H9 (cell line): ENCODE data around the gene PRSS38. TPM values are rescaled to one million over a fixed set of nuclear protein-coding genes. Genes with fewer than 3 reads are reported as not detected.

ENCODE experiments used
- DNase-seq: peaks from one replicate; pipeline ENCODE4 v3.0.0-alpha.2; 2017
- H2AFZ ChIP-seq: one replicate; pipeline ENCODE4 v1.6.1; 2013; ENCODE audit warnings: mild to moderate bottlenecking, low read length, control low read depth, moderate library complexity
- H2AK5ac ChIP-seq: 2 replicates; pipeline ENCODE4 v1.6.1; 2013; ENCODE audit warnings: low read length, control low read depth, mixed read lengths; ENCODE audit not compliant: insufficient read length
- H2BK120ac ChIP-seq: one replicate; pipeline ENCODE4 v1.6.1; 2013; ENCODE audit warnings: low read depth, mild to moderate bottlenecking, low read length, control low read depth, inconsistent platforms; ENCODE audit not compliant: poor library complexity, severe bottlenecking
- H2BK12ac ChIP-seq: 2 replicates; pipeline ENCODE4 v1.6.1; 2013; ENCODE audit warnings: low read length, control low read depth, mixed read lengths, low read depth; ENCODE audit not compliant: insufficient read length
- H2BK15ac ChIP-seq: 2 replicates; pipeline ENCODE4 v1.6.1; 2013; ENCODE audit warnings: low read depth, low read length, control low read depth
- H2BK20ac ChIP-seq: one replicate; pipeline ENCODE4 v1.6.1; 2013; ENCODE audit warnings: low read depth, mild to moderate bottlenecking, low read length, control low read depth, inconsistent platforms; ENCODE audit not compliant: poor library complexity, severe bottlenecking
- H2BK5ac ChIP-seq: 2 replicates; pipeline ENCODE4 v1.6.1; 2013; ENCODE audit warnings: low read length, control low read depth, mixed read lengths; ENCODE audit not compliant: insufficient read length
- H3K14ac ChIP-seq: 2 replicates; pipeline ENCODE4 v1.6.1; 2013; ENCODE audit warnings: low read length, control low read depth; ENCODE audit not compliant: insufficient read depth
- H3K18ac ChIP-seq: 2 replicates; pipeline ENCODE4 v1.6.1; 2013; ENCODE audit warnings: low read depth, mild to moderate bottlenecking, mixed read lengths, low read length, control low read depth; ENCODE audit not compliant: insufficient read length
- H3K23ac ChIP-seq: 2 replicates; pipeline ENCODE4 v1.6.1; 2013; ENCODE audit warnings: low read length, control low read depth, mixed read lengths, low read depth; ENCODE audit not compliant: insufficient read length
- H3K23me2 ChIP-seq: 2 replicates; pipeline ENCODE4 v1.6.1; 2013; ENCODE audit warnings: low read depth, mild to moderate bottlenecking, mixed read lengths, low read length, control low read depth; ENCODE audit not compliant: insufficient read length, poor library complexity, severe bottlenecking
- H3K27ac ChIP-seq: 2 replicates; pipeline ENCODE4 v1.5.1; 2013; ENCODE audit warnings: low read length, control low read depth, mixed read lengths, low read depth; ENCODE audit not compliant: insufficient read length
- H3K27me3 ChIP-seq: 2 replicates; pipeline ENCODE4 v1.6.1; 2013; ENCODE audit warnings: low read length, control low read depth, inconsistent platforms; ENCODE audit not compliant: insufficient read depth
- H3K4ac ChIP-seq: 2 replicates; pipeline ENCODE4 v1.6.1; 2013; ENCODE audit warnings: low read depth, mild to moderate bottlenecking, control low read depth, inconsistent platforms, low read length, moderate library complexity
- H3K4me1 ChIP-seq: 2 replicates; pipeline ENCODE4 v1.6.1; 2013; ENCODE audit warnings: low read length, control low read depth, inconsistent platforms; ENCODE audit not compliant: insufficient read depth
- H3K4me2 ChIP-seq: 2 replicates; pipeline ENCODE4 v1.6.1; 2013; ENCODE audit warnings: low read length, control low read depth, mixed read lengths; ENCODE audit not compliant: insufficient read length, insufficient read depth
- H3K56ac ChIP-seq: 2 replicates; pipeline ENCODE4 v1.6.1; 2013; ENCODE audit warnings: low read depth, mild to moderate bottlenecking, mixed read lengths, low read length, control low read depth; ENCODE audit not compliant: insufficient read length
- H3K79me1 ChIP-seq: 2 replicates; pipeline ENCODE4 v1.6.1; 2013; ENCODE audit warnings: low read depth, mild to moderate bottlenecking, moderate library complexity, low read length, control low read depth, inconsistent platforms; ENCODE audit not compliant: insufficient read depth, poor library complexity, severe bottlenecking
- H3K79me2 ChIP-seq: 2 replicates; pipeline ENCODE4 v1.6.1; 2013; ENCODE audit warnings: low read length, control low read depth, inconsistent platforms; ENCODE audit not compliant: insufficient read depth
- H3K9ac ChIP-seq: 2 replicates; pipeline ENCODE4 v1.6.1; 2013; ENCODE audit warnings: low read length, control low read depth, mixed read lengths; ENCODE audit not compliant: insufficient read length; ENCODE audit errors: extremely low read depth
- H3K9me3 ChIP-seq: one replicate; pipeline ENCODE4 v1.6.1; 2013; ENCODE audit warnings: low read depth, low read length, inconsistent platforms; ENCODE audit not compliant: control insufficient read depth
- H3T11ph ChIP-seq: one replicate; pipeline ENCODE4 v1.6.1; 2013; ENCODE audit warnings: mild to moderate bottlenecking, low read length, control low read depth, inconsistent platforms
- H4K20me1 ChIP-seq: one replicate; pipeline ENCODE4 v1.6.1; 2013; ENCODE audit not compliant: control insufficient read depth, insufficient read length, insufficient read depth
- H4K5ac ChIP-seq: 2 replicates; pipeline ENCODE4 v1.6.1; 2013; ENCODE audit warnings: low read depth, mild to moderate bottlenecking, mixed read lengths, low read length, control low read depth; ENCODE audit not compliant: insufficient read length
- H4K8ac ChIP-seq: replicated peaks from 2 replicates; pipeline ENCODE4 v1.6.1; 2013; ENCODE audit warnings: low read length, control low read depth, mixed read lengths, low read depth; ENCODE audit not compliant: insufficient read length
- H4K91ac ChIP-seq: 2 replicates; pipeline ENCODE4 v1.6.1; 2013; ENCODE audit warnings: low read depth, mild to moderate bottlenecking, moderate library complexity, mixed read lengths, low read length, control low read depth; ENCODE audit not compliant: insufficient read length
- H3K27ac Mint-ChIP-seq, 3 experiments: 2 replicates in 2 of 3; 3 replicates in 1 of 3; pipeline ENCODE4 v1.8.0; 2020 to 2021; ENCODE audit warnings: mixed read lengths in 3 of 3, mild to moderate bottlenecking in 1 of 3, moderate library complexity in 1 of 3
- H3K27me3 Mint-ChIP-seq: 2 replicates; pipeline ENCODE4 v1.8.0; 2021; ENCODE audit warnings: low read depth, mild to moderate bottlenecking, moderate library complexity, mixed read lengths
- H3K36me3 Mint-ChIP-seq, 3 experiments: 2 replicates in 2 of 3; 3 replicates in 1 of 3; pipeline ENCODE4 v1.8.0; 2020 to 2021; ENCODE audit warnings: low read depth in 3 of 3, mixed read lengths in 3 of 3; ENCODE audit not compliant: insufficient read depth in 1 of 3
- H3K4me1 Mint-ChIP-seq, 2 experiments: 2 replicates each; pipeline ENCODE4 v1.8.0; 2020; ENCODE audit warnings: mixed read lengths in 2 of 2
- H3K4me3 Mint-ChIP-seq, 2 experiments: 2 replicates in 1 of 2; 3 replicates in 1 of 2; pipeline ENCODE4 v1.8.0; 2020 to 2021; ENCODE audit warnings: mild to moderate bottlenecking in 2 of 2, mixed read lengths in 2 of 2, moderate library complexity in 1 of 2
- H3K9me3 Mint-ChIP-seq, 2 experiments: 2 replicates in 1 of 2; 3 replicates in 1 of 2; pipeline ENCODE4 v1.8.0; 2020; ENCODE audit warnings: mild to moderate bottlenecking in 2 of 2, mixed read lengths in 2 of 2, moderate library complexity in 1 of 2
- CTCF ChIP-seq: fragments of 200-600 bp; sonication (generic); conservative IDR thresholded peaks from 3 replicates; pipeline ENCODE4 v1.8.0; 2021; ENCODE audit warnings: antibody characterized with exemption, mild to moderate bottlenecking
- WGBS: extraction: QIAGEN DNeasy Blood & Tissue Kit; methylation state at CpG from one replicate; pipeline ENCODE4 v1.1.7; 2013; ENCODE audit warnings: missing lambda C conversion rate, low lambda C conversion rate, mixed read lengths; ENCODE audit not compliant: insufficient read length; ENCODE audit errors: extremely low coverage; 5-methylcytosine and 5-hydroxymethylcytosine counted together
- total RNA-seq: library from RNA; stranded (reverse); gene quantifications from 2 replicates; pipeline ENCODE4 v1.2.1, GENCODE V29; 2021

The PRSS38 gene
- total RNA-seq, 1 experiment from 2014 or later: not detected

GRCh38 chr1:227767401-227768124, 47.9 kb upstream of the PRSS38 start:
- WGBS: no CpG with 5 or more reads among the region's 6 CpGs
- H3K27me3 Mint-ChIP-seq: no peaks in the 10 kb centered on the region
- H3K4me1 Mint-ChIP-seq: peaks cover 0 to 9% of the 10 kb centered on the region in 2 experiments; a peak in 2 of 4 replicates

More at GRCh38 chr1:227767401-227768124, 47.9 kb upstream of the PRSS38 start:
- H4K91ac ChIP-seq: no peak overlapping the region
- no peak overlapping the region for H2BK12ac ChIP-seq
- no peaks in the 10 kb centered on the region for H3K9me3 Mint-ChIP-seq
- no peak overlapping the region for H2BK15ac ChIP-seq
- no peaks in the 10 kb centered on the region for H3K4me1 ChIP-seq
- no peaks in the 10 kb centered on the region for H3K27me3 ChIP-seq
- H3K23ac ChIP-seq: no peak overlapping the region
- no peaks in the 10 kb centered on the region for H3K79me2 ChIP-seq
- H3K9ac ChIP-seq: no peak overlapping the region
- no peak for DNase-seq
- H2AFZ ChIP-seq: no peak overlapping the region
- H4K8ac ChIP-seq: no peak overlapping the region
- H4K20me1 ChIP-seq: no peaks in the 10 kb centered on the region
- peaks cover 24 to 58% (median 49%) of the 10 kb centered on the region in 3 experiments for H3K36me3 Mint-ChIP-seq
- H2BK5ac ChIP-seq: no peak overlapping the region
- TF ChIP-seq CTCF: no peak
- H3K23me2 ChIP-seq: peaks cover 2% of the 10 kb centered on the region
- H3K79me1 ChIP-seq: peaks cover 3% of the 10 kb centered on the region
- no peak overlapping the region for H2BK20ac ChIP-seq
- H3T11ph ChIP-seq: no peak overlapping the region
- no peak overlapping the region for H3K4ac ChIP-seq
- H3K4me2 ChIP-seq: no peak overlapping the region
- no peak overlapping the region for H3K27ac Mint-ChIP-seq
- H2BK120ac ChIP-seq: no peak overlapping the region
- H2AK5ac ChIP-seq: no peak overlapping the region
- H3K18ac ChIP-seq: no peak overlapping the region
- no peak overlapping the region for H3K27ac ChIP-seq
- H3K14ac ChIP-seq: no peak overlapping the region
- no peak overlapping the region for H3K56ac ChIP-seq
- H3K4me3 Mint-ChIP-seq: no peak overlapping the region
- no peaks in the 10 kb centered on the region for H3K9me3 ChIP-seq
- H4K5ac ChIP-seq: no peak overlapping the region
